Stimulated activated CD4-positive, alpha-beta T cell treated with anti-CD3 and anti-CD28 coated beads, Interleukin-4, amount 100 ng/mL, for 24 hours (primary cell): ENCODE measurements around the gene MEGF11.

Source experiments
- DNase-seq: peaks from one replicate; pipeline ENCODE4 v3.0.0-alpha.2; 2020

Gene MEGF11

GRCh38 chr15:65929573-65929972 is 324.0 kb downstream of the MEGF11 start:
- no peak for DNase-seq

- no peak for DNase-seq
Measured at GRCh38 chr15:65927545-65927944, 326.0 kb downstream of the MEGF11 start.

GRCh38 chr15:65926899-65927298 is 326.7 kb downstream of the MEGF11 start:
- no peak for DNase-seq

- no peak for DNase-seq
Measured at GRCh38 chr15:65926459-65926858, 327.1 kb downstream of the MEGF11 start.

- DNase-seq = no peak
Measured at GRCh38 chr15:65925338-65925737, 328.2 kb downstream of the MEGF11 start.

- DNase-seq = no peak
Measured at GRCh38 chr15:65924004-65924403, 329.5 kb downstream of the MEGF11 start.

GRCh38 chr15:65923264-65923663 is 330.3 kb downstream of the MEGF11 start:
- no peak for DNase-seq

- no peak for DNase-seq
Measured at GRCh38 chr15:65922621-65923020, 330.9 kb downstream of the MEGF11 start.

- DNase-seq = no peak
Measured at GRCh38 chr15:65921780-65922179, 331.8 kb downstream of the MEGF11 start.

GRCh38 chr15:65920825-65921309 is 332.7 kb downstream of the MEGF11 start:
- no peak for DNase-seq

GRCh38 chr15:65920121-65920520 is 333.4 kb downstream of the MEGF11 start:
- DNase-seq = no peak

- DNase-seq = no peak
Measured at GRCh38 chr15:65919353-65919752, 334.2 kb downstream of the MEGF11 start.

GRCh38 chr15:65918945-65919344 is 334.6 kb downstream of the MEGF11 start:
- DNase-seq = no peak

GRCh38 chr15:65918357-65918920 is 335.1 kb downstream of the MEGF11 start:
- DNase-seq = no peak

- no peak for DNase-seq
Measured at GRCh38 chr15:65917936-65918335, 335.6 kb downstream of the MEGF11 start.

- no peak for DNase-seq
Measured at GRCh38 chr15:65917407-65917756, 336.2 kb downstream of the MEGF11 start.

GRCh38 chr15:65916664-65917406 is 336.7 kb downstream of the MEGF11 start:
- peak; percentile 49 for DNase-seq

GRCh38 chr15:65916041-65916663 is 337.4 kb downstream of the MEGF11 start:
- DNase-seq = no peak

GRCh38 chr15:65914981-65915925 is 338.3 kb downstream of the MEGF11 start:
- no peak for DNase-seq

GRCh38 chr15:65914386-65914785 is 339.2 kb downstream of the MEGF11 start:
- DNase-seq = no peak

GRCh38 chr15:65913631-65914199 is 339.8 kb downstream of the MEGF11 start:
- no peak for DNase-seq

- no peak for DNase-seq
Measured at GRCh38 chr15:65912235-65912634, 341.3 kb downstream of the MEGF11 start.

GRCh38 chr15:65910341-65910740 is 343.2 kb downstream of the MEGF11 start:
- no peak for DNase-seq
